Mammary epithelial cell (primary cell): ENCODE results near the gene FN3K.

Source experiments
- EZH2 ChIP-seq: IDR thresholded peaks from 2 replicates; pipeline ENCODE4 v1.6.1; 2012; ENCODE audit warnings: low read length, inconsistent platforms, borderline replicate concordance
- TF ChIP-seq, protein P1 (sequence below), 2 donors: IDR thresholded peaks in 1 of 2; conservative IDR thresholded peaks in 1 of 2; 2 replicates each; pipeline ENCODE4 v1.5.1; 2011 to 2012; ENCODE audit warnings: inconsistent platforms in 2 of 2, low read length in 2 of 2, mild to moderate bottlenecking in 2 of 2, control low read depth in 1 of 2, low read depth in 1 of 2; ENCODE audit not compliant: insufficient read depth in 1 of 2; ENCODE audit errors: extremely low read depth in 1 of 2

GRCh38 chr17:82720204-82720603 lies 15.2 kb upstream of the FN3K start:
- TF ChIP-seq EZH2, result no peak
- TF ChIP-seq, protein P1, sequence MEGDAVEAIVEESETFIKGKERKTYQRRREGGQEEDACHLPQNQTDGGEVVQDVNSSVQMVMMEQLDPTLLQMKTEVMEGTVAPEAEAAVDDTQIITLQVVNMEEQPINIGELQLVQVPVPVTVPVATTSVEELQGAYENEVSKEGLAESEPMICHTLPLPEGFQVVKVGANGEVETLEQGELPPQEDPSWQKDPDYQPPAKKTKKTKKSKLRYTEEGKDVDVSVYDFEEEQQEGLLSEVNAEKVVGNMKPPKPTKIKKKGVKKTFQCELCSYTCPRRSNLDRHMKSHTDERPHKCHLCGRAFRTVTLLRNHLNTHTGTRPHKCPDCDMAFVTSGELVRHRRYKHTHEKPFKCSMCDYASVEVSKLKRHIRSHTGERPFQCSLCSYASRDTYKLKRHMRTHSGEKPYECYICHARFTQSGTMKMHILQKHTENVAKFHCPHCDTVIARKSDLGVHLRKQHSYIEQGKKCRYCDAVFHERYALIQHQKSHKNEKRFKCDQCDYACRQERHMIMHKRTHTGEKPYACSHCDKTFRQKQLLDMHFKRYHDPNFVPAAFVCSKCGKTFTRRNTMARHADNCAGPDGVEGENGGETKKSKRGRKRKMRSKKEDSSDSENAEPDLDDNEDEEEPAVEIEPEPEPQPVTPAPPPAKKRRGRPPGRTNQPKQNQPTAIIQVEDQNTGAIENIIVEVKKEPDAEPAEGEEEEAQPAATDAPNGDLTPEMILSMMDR (conservative IDR thresholded peaks at IDR 0.05 in 1 of 2, IDR thresholded peaks at IDR 0.05 in 1 of 2; ENCODE audit: extremely low read depth in 1 of 2, insufficient read depth in 1 of 2, low read depth in 1 of 2, low read length in 2 of 2), result no peak
